ENCODE results near the gene CTBP2.

Gene CTBP2

DNA sequence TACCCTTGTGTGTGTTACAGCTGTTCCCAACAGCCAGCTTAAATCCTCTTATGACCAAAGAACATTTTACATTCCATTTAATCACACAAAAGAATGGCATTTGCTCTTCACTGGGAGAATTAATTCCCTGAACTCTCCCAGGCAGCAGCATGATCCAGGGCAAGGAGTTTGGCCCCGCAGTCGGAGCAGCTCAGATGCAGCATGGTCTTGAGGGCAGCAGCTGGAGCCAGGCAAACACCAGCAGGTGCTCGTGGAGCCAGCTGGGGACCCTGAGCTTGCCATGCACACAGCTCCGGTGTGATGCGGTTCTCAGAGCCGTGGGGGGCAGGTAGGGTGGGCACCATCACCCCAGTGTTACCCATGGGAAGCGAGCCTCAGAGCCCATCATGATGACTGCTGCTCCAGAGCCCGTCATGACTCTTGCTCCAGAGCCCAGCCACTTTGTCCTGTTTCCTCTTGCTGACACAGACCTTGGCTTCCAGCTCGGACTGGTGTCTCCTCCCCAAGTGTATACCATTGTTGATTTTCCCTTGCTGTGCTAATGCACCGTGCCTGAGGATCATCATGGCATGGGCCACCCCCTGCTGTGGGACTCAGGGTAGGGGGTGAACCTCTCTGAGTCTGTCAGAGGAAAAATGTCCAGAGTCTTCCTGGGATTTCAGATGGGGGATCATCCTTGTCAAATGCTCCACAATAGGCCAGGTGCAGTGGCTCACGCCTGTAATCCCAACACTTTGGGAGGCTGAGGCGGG, 142.6 kb downstream of the CTBP2 start:
- no peak for DNase-seq

DNA sequence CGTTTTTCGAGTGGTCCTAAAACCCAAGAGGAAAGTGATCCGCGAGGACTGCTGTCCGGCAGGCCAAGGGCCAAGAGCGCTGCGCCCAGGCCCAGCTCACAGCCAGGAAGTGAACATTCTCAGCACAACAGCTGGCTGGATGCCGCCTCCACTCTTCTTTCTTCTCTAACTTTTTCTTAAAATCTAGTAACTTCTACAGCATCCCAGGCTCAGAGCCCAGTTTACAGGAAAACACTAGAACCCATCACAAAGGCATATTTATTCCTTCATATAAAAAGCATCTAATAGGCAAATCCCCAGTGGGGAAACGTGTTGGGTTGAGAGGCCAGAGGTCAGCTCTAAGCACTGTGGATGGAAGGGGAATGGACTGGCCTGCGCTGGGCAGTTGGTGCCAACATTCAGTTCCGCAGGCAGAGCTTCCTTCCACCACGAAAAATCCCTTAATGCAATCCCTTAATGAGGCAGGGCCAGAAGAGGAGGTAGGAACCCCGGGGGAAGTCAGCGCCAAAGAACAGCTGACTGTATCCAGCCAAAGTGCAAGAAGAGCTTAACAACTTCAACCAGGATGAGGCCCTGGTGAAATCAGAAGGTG, 143.7 kb downstream of the CTBP2 start:
- no peak for DNase-seq

DNA sequence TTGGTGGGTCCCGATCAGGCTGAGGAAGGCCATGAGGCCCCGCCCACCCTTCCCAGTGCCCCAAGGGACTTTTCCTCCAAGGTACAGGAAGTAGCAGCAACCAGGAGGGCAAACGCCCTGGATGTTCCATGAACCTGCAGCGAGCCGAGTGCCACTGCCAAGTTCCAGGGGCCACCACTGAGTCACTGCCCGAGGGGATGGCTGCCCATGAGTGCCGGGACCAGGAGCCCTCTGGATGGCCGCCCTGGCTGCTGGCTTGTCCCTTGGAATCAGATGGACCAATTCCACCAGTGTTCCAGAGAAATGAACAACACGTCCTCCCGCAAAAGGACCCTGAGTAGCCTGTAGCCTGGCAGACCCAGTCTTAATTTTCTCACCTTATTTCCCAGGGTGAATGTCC, 144.2 kb downstream of the CTBP2 start:
- no peak for DNase-seq

DNA sequence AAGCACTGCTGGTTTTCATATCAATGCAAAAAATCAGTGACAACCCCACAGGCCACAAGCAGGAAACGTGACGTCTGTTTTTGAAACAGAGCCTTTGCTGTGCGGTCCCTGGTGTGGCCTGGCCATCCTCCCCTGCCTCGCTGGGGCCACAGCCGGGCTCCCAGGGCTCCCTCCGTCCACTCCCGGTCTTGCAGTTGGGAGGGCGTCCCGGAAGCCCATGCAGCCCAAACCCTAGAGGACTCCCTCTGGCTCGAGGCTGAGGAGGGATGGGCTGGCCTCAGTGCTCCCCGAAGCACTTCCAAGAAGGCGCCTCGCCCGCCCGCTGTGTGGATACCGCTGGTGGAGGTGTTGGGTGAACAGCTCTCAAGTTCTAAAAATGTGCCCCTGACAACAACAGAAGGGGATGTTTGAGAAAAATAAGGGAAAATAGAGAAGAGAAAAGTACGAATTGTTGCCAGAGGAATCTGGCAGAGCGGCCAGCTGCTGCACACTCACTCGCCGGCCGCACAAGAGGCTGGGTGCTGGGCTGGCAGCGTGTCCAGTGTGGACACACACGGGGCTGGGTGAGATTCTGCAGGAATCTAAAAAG, 144.9 kb downstream of the CTBP2 start:
- peak; percentile 20 to 21 for DNase-seq

DNA sequence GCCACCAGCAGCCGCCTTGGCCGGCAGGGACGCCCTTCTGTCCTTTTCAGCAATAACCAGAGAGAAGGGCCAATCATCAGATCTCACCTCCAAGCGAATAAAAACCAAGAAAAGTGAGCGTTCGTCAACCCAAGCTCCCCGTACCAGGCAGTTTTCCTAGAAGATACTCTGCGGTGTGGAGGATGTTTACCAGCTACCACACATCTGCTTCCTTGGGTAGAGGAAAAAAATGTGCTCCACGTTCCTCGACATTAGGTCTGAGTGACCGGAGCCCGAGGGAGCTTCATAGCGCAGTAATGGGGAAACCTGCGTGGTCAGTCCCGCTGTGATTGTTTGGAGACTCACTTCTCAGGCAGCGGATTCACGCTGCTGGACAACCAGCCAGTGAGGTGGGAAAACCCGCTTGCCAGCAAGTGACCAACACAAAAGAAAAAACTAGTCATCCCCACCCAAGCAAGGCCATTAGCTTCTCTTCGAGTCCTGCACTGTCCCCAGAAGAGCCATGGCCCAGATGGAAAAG, 145.5 kb downstream of the CTBP2 start:
- no peak for DNase-seq

DNA sequence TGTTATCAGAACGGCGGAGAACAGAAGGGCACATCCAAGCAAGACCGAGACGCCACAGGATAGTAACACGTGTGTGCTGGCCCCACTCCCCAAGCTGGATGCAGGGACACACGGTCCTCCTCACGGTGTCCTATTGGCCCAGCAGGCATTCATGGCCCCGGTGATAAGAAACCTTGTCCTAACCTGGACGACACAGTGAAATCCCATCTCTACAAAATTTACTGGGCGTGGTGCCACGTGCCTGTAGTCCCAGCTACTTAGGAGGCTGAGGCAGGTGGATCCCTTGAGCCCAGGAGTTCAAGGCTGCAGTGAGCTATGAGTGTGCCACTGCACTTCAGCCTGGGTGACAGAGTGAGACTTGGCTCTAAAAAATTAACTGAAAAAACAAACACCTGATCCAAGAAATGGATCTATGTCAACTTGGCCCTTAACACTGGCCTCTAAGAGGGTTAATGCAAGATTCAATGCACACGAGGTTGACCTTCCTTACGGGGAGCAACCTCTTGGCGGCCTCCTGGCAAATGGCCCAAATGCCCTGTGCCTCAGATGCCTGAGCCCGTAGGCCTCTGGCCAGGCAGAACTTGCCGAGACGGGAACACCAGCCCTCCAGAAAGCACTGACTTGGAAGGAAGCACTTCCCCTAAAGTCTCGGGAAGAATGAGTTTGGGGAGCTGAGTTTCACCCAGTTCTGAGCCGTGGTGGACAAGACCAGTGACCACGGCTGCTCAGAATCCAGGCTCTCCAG, 146.1 kb downstream of the CTBP2 start:
- DNase-seq = no peak

DNA sequence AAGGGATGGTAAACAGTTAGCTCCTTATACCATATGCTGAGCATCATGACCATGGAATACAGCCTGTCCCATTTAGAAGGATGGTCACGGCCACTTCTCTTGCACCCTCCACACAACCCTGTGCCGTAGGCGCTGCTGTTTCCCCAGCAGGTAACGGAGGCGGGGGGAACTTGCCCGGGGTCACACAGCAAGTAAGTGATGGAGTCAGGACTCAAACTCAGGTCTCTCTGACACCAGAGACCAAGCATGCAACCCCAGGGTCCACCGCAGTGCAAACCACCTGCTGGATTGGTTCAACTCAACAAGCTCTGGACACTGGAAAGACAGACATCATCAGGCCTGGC, 146.9 kb downstream of the CTBP2 start:
- no peak for DNase-seq

DNA sequence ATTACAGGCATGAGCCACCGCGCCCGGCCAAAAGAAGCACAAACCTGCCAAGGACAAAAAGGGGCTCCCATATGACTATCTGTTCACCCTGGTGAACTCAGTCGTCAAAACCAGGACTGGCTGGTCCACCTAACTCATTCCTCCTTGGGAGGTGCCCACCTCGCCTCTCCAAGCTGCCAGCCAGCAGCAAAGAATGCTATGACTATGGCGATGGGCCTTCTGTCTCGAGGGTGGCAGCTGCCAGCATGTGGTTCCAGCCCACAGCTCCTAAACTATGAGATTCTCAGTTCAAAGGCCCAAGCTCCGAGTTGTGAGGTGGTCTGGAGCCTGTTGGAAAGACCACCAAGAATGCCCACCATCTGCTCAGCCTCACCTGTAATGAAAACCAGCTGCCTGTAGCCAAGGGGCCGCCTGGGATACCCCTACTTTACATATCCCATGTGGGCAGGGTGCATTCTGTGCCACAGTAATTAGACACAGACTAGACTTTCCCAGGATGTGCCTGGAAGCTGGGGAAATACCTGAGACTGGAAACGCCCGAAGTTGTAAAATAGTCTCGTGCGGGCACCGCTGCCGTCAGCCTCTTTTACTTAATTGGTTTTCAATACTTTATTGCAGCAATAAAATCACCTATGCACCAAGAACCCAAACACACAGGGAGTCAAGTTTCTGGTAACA, 147.4 kb downstream of the CTBP2 start:
- no peak for DNase-seq

DNA sequence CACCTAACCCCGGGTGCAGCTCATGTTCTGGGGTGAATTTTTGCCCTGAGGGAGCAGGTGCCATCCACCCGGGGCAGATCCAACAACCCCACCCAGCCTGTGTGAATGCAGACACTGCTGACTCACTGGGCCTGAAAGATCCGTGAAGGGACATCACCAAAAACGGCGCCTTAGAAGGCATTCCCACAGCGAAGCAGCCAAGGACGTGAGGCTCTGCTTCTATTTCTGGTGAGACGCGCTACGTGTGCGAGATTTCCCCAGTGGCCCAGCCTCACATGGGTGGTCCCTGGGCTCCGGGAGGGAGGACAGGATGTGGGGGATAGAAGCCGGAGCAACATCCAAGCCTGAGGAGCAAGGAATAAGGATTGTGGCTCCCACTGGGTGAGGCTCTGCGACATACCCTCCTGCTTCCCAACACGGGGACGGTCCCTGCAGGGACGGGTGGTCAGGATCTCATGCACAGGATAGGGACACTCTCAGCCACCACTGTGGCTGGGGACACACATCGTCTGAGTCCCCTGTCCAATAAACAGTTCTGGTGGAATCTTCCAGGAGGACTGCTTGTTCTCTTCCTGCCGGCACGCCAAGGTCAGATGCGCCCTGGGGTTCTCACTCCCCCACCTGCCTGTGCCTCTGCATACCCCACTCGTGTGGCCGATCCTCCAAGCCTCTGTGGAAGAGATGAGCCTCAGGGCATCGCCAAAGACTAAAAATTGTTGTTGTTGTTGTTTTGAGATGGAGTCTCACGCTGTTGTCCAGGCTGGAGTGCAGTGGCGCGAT, 148.2 kb downstream of the CTBP2 start:
- DNase-seq = no peak

DNA sequence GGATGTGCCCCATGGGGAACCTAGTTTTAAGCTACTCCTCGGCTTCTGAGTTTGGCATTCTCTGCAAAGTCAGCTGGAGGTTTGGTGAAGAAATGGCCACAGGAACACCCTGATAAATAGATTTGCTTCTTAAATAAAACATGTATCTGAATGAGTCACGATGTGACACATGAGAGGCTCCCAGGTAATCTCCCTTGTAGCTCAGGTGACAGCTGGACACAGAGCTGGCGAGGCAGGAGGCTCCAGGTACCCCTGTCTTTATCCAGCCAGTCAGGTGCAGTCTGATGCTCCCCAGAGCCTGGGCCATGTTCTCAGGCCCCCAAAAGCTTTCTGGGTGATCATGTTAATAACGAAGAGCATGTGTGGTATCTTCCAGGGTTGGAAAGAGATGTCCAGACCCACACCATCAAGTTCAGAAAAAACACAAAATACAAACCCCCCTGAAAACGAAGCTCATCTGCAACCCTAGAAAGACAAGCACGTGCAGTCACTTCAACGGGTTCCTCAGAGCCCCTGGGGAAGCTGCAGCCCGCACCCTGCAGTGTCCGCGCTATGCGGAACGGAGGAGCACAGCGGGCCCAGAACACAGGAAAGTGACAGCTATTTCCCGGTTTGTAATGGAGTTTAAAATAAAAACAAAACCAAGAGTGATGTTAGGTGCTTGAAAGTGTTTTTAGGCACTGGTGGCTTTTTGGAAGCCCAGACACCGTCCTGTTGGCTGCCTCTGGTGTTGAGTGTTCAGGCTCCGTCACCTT, 149.0 kb downstream of the CTBP2 start:
- DNase-seq = no peak

DNA sequence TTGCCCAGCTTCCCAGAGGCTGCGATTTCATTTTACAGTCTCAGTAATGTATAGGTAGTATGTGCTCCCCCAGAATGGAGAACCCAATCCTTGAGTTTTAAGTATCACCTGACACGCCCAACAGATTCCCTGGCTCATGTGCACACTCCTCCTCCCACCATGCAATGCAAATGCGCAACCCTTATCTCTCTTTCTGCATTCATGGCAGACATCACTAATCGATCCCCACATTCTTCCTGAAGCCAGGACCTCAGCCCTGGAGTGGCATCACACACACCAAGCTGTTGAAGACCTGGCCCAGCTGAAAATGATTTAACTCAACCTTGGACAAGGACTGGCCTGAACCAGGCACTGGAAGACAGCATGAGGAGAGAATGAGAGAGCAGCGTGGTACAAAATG, 150.0 kb downstream of the CTBP2 start:
- no peak for DNase-seq

DNA sequence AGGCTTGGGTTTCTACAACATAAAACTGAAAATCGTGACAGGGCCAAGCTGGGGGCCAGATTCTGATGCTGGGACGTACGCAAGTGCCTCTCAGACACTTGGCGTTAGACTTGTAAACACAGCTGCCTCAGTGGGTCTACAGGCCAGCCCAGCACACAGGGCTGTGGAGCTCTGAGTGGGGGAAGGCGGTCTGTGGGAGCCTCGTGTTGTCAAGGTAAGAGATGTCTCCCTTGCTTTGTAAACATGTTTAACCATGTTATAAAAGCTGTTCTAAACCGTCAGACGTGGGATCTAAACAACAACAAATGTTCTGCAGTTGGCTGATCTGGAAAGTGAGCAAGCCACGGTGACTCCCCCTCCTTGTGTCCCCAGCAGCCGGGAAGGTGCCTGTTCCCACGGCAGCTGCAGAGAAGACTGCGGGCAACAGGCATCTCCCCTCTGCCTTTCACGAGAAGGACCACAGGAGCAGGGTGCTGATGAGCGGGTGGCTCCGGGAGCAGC, 150.7 kb downstream of the CTBP2 start:
- no peak for DNase-seq

DNA sequence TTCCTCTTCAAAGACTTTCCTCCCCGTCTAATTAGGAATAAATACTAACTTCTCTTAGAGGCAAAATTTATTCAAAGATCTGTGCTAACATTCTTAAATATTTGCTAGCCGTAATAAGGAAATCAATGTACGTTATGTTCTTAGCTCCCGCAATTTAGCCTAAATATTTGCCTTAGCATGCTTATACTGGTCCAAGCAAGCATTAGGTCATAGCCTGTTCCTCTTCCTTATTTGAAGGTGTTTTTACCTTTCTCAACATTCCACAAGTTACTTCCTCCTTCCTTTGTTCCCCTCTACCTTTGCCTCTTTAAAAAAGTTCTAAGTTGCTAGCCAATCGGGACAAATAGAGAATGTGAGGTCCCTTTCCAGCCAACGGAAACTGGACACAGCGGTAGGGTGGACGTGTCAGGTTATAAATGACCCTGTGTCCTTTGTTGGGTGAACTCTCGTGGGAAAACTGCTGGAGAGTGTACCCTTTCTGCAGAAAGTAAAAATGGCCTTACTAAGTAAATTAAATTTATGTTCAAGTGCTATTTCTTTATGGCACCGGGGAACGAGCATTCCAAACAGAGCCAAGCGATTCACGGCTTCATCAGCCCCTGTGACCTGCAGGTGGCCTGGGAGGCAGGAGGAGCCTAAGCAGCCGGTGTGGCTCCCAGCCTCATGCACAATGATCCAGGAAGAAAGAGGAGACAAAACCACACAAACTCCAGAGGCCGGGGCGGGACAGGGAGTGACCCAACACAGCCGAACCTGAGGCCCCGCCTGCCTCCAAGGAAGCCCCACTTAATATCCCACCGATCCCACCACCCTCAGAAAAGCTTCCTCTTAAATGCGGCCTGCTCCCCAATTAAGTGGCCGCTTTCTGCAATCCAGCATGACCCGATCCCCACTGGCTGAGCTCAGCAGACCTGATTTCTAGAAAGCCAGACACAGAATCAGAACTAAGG, 151.4 kb downstream of the CTBP2 start:
- DNase-seq = no peak

DNA sequence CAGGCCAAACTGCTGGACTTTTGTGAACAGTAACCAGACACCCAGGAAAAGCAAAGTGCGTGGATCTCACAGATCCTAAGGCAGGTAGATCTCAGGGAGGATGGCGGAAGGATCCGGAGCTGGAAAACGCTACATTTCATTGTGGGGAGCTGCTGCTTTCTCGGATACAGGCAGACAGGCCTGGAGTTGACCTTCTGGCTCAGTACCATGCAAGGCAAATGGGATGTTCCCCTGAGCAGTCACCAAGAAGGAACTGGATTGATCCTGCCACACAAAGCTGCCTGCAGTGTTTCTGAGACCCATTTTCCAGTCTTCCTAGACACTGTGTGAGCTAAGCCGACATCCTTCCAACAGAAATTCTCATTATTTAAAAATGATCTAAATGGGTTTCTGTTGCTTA, 152.9 kb downstream of the CTBP2 start:
- no peak for DNase-seq

DNA sequence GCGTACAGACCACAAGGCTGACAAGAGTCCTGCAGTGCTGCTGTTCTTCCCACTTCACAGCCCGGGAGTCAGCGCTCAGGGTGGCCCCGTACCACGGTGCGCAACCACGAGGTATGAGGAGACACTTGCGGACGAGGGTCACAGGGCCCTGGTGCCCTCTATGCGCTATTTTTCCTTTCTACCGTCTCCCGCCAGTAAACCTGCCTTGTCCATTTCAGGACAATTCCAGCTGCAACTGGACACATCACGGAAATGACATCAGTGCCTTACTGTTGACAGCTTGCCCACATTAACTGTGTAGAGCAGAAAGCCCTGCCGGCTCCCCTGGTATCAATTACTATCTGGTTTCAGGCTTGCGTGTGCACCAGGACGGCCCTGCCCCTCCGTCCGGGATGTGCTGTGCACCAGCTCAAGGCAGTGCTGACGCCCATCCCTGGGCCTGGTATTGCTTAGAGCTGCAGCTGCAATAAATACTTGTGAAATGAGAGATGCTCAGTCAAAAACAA, 153.4 kb downstream of the CTBP2 start:
- no peak for DNase-seq

DNA sequence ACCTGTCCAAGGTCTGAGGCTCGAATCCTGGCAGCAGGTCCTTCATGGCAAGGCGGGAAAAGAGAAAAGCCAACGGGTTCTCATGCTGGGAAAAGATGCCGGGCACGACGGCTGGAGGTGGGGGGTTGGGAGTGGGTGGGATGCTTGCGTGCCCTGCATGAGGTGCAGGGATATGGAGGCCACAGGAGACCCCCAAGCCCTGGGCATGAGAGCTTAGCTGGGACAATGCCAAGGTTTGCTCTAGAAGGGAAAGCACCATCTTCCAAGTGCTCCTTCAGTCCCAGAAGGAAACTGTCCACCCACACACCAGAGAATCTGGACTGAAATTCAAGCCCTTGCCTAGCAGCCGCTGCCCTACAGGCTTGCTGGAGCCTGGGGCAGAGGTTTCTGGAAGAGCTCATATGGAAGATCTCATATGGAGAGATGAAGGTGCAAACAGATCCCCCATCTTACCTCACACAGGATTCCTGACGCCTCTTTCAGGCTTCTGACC, 154.1 kb downstream of the CTBP2 start:
- no peak for DNase-seq

DNA sequence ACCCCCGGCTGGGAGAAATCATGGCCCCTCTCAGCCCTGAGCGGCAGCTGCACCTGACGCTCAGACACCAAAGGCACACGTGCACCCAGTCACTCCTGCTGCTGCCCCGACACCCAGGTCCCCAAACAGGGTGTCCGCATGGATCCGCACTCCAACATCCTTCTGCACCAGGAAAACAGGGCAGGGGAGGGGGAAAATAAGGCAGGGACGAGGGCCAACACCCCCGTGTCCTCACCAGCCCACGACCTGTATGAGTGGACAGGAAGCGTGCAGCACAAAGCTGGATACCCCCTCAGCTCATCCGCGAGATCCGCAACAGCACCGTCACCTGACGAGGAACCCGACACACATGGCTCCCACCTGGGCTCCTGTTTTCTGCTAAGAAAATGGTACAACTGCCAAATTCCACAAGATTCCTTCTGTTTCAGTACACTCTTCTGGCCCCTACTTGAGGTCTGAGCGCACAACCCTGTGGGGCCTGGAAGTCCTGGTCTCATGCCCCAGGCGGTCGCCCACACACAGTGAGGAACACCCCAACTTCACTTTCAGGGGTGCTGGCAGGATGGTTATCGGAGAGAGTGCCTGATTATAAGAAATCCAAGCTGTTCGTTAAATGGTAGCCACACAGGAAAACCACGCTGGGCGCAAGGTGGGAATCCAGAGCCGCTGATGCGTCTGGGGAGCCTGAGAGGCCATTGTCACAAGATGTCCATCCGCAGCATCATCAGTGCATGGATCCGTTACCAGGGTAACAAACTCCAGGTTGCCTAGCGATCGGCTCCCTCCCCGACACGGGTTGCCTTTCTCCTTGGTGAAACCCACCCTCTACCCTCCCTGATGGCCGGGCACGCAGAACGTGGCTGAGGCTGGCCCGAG, 154.8 kb downstream of the CTBP2 start:
- DNase-seq = no peak

DNA sequence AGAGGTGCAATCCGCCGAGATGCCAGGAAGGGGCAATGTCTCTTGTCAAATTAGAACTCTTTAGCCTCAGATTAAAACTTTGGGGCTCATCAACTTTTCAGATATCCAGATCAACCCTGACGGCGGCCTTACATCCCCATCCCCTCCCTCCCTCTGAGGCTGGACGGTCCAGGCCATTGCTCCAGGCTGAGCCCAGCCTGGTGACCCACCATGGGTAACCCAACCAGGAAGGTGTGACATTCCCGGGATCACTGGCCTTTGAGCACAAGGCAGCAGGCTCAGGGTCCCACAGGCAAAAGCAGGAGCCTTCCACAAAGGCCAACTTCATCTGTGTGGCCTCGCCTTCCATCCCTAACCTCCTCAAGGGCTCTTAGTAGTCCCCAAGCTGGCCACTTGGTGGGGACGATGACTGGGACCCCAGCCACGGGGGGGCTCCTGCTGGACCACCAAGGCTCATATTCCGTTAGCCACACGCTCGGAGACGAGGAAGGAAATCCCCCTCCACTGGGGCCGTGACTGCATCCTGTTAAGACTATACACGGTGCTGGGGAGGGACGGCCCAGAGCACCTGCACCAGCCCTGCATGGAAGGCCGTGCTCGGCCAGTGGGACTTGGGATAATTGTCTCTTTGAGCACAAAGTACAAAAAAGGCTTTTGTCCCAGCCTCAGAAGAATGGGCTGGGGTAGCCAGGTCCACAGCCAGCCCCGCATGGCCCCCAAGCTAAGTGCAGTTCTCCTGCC, 155.6 kb downstream of the CTBP2 start:
- no peak for DNase-seq
